Neuronal stem cell (in vitro differentiated cells): ENCODE measurements around the gene INSC.

Experiments used
- DNase-seq: peaks from one replicate; pipeline ENCODE4 v3.0.0-alpha.2; 2013; ENCODE audit warnings: low spot score
- H2AFZ ChIP-seq: one replicate; pipeline ENCODE4 v1.6.1; 2013; ENCODE audit warnings: mild to moderate bottlenecking, low read length, inconsistent platforms
- H2AK5ac ChIP-seq: 2 replicates; pipeline ENCODE4 v1.6.1; 2013; ENCODE audit warnings: low read depth, mild to moderate bottlenecking, inconsistent platforms, low read length, moderate library complexity, mixed read lengths
- H2BK120ac ChIP-seq: 2 replicates; pipeline ENCODE4 v1.6.1; 2013; ENCODE audit warnings: low read depth, mild to moderate bottlenecking, inconsistent platforms, low read length, moderate library complexity, mixed read lengths
- H2BK12ac ChIP-seq: one replicate; pipeline ENCODE4 v1.6.1; 2013; ENCODE audit warnings: low read length, inconsistent platforms
- H2BK15ac ChIP-seq: 2 replicates; pipeline ENCODE4 v1.6.1; 2013; ENCODE audit warnings: mild to moderate bottlenecking, low read length, inconsistent platforms, mixed read lengths
- H2BK5ac ChIP-seq: one replicate; pipeline ENCODE4 v1.6.1; 2013; ENCODE audit warnings: inconsistent platforms, mild to moderate bottlenecking, low read length, moderate library complexity
- H3K14ac ChIP-seq: one replicate; pipeline ENCODE4 v1.6.1; 2013; ENCODE audit warnings: low read length, inconsistent platforms
- H3K18ac ChIP-seq: 2 replicates; pipeline ENCODE4 v1.6.1; 2013; ENCODE audit warnings: low read length, inconsistent platforms
- H3K23ac ChIP-seq: 2 replicates; pipeline ENCODE4 v1.6.1; 2013; ENCODE audit warnings: low read depth, mild to moderate bottlenecking, mixed read lengths, low read length, inconsistent platforms; ENCODE audit not compliant: poor library complexity
- H3K27ac ChIP-seq: replicated peaks from 3 replicates; pipeline ENCODE4 v1.5.1; 2013; ENCODE audit warnings: low read length, inconsistent platforms
- H3K27me3 ChIP-seq, 3 experiments: 2 replicates each; pipeline ENCODE4 v1.6.1; 2013; ENCODE audit warnings: low read length in 3 of 3, mild to moderate bottlenecking in 2 of 3, inconsistent platforms in 1 of 3, low read depth in 1 of 3, mixed read lengths in 1 of 3, moderate library complexity in 1 of 3; ENCODE audit not compliant: control insufficient read depth in 3 of 3, insufficient read depth in 3 of 3
- H3K36me3 ChIP-seq, 2 donors: replicated peaks in 1 of 2; 2 replicates each; pipeline ENCODE4 v1.6.1; 2013; ENCODE audit warnings: low read length in 2 of 2; ENCODE audit not compliant: control insufficient read depth in 2 of 2, insufficient read depth in 2 of 2
- H3K4ac ChIP-seq: 2 replicates; pipeline ENCODE4 v1.6.1; 2013; ENCODE audit warnings: inconsistent platforms, mild to moderate bottlenecking, low read length, moderate library complexity
- H3K4me1 ChIP-seq, 2 donors: 1 replicate in 1 of 2; 2 replicates in 1 of 2; pipeline ENCODE4 v1.6.1; 2013; ENCODE audit warnings: low read length in 2 of 2, low read depth in 1 of 2; ENCODE audit not compliant: control insufficient read depth in 2 of 2, insufficient read depth in 1 of 2
- H3K4me2 ChIP-seq: one replicate; pipeline ENCODE4 v1.6.1; 2013; ENCODE audit warnings: mild to moderate bottlenecking, low read length, inconsistent platforms; ENCODE audit not compliant: insufficient read depth, poor library complexity, severe bottlenecking
- H3K4me3 ChIP-seq, 2 donors: 2 replicates each; pipeline ENCODE4 v1.5.1; 2013; ENCODE audit warnings: low read length in 2 of 2, mild to moderate bottlenecking in 2 of 2, inconsistent platforms in 1 of 2, moderate library complexity in 1 of 2
- H3K79me1 ChIP-seq: one replicate; pipeline ENCODE4 v1.6.1; 2013; ENCODE audit warnings: low read depth, mild to moderate bottlenecking, inconsistent platforms, low read length, moderate library complexity
- H3K9ac ChIP-seq: one replicate; pipeline ENCODE4 v1.6.1; 2013; ENCODE audit warnings: mild to moderate bottlenecking, low read depth, low read length, inconsistent platforms; ENCODE audit not compliant: poor library complexity
- H3K9me3 ChIP-seq, 2 donors: replicated peaks in 1 of 2; 2 replicates each; pipeline versions ENCODE3 to v1.6.1; 2013; ENCODE audit warnings: low read length in 2 of 2, mild to moderate bottlenecking in 2 of 2, inconsistent platforms in 1 of 2, low read depth in 1 of 2, mixed read lengths in 1 of 2, moderate library complexity in 1 of 2; ENCODE audit not compliant: control insufficient read depth in 2 of 2, insufficient read depth in 1 of 2
- H4K8ac ChIP-seq: one replicate; pipeline ENCODE4 v1.6.1; 2013; ENCODE audit warnings: low read depth, mild to moderate bottlenecking, inconsistent platforms, low read length, moderate library complexity
- H4K91ac ChIP-seq: one replicate; pipeline ENCODE4 v1.6.1; 2013; ENCODE audit warnings: low read length, low read depth, mild to moderate bottlenecking, inconsistent platforms; ENCODE audit not compliant: poor library complexity
- WGBS, 2 donors: extraction: QIAGEN DNeasy Blood & Tissue Kit; methylation state at CpG; one replicate each; pipeline ENCODE4 v1.1.7; 2013; ENCODE audit warnings: missing lambda C conversion rate in 2 of 2, mixed read lengths in 1 of 2; ENCODE audit not compliant: insufficient read length in 2 of 2, insufficient replicate concordance in 1 of 2; ENCODE audit errors: extremely low coverage in 2 of 2; 5-methylcytosine and 5-hydroxymethylcytosine counted together

INSC gene

GRCh38 chr11:15109602-15110001 lies 5.1 kb upstream of the INSC start:
- Histone ChIP-seq H3K14ac (no peak overlapping the region), H2BK15ac (no peak overlapping the region), H3K79me1 (no peaks in the 10 kb centered on the region), H3K27me3 (peaks cover 0 to 11% (median 7%) of the 10 kb centered on the region in 3 experiments), H3K4me2 (no peak overlapping the region), H3K4me3 (no peak overlapping the region), H3K9ac (no peak overlapping the region), H2BK12ac (no peak overlapping the region), H4K8ac (no peak overlapping the region), H2BK5ac (no peak overlapping the region), H3K23ac (no peak overlapping the region), H3K36me3 (no peaks in the 10 kb centered on the region), H3K9me3 (no peaks in the 10 kb centered on the region), H2AFZ (no peak overlapping the region), H4K91ac (no peak overlapping the region), H3K4ac (no peak overlapping the region), H2AK5ac (no peak overlapping the region), H3K27ac (no peak overlapping the region), H3K4me1 (peaks cover 0 to 8% of the 10 kb centered on the region in 2 donors), H2BK120ac (no peak overlapping the region), H3K18ac (no peak overlapping the region)
- no CpG with 5 or more reads among the region's 2 CpGs for WGBS, 2 donors
- DNase-seq, result no peak

- no peak overlapping the region for H3K23ac ChIP-seq
- WGBS, 2 donors, result no CpG with 5 or more reads among the region's 3 CpGs
- no peak overlapping the region for H3K27ac ChIP-seq
Measured at GRCh38 chr11:15111215-15111614, 3.5 kb upstream of the INSC start.

GRCh38 chr11:15112131-15112541 lies 2.6 kb upstream of the INSC start:
- Histone ChIP-seq H3K36me3 (no peaks in the 10 kb centered on the region), H3K23ac (no peak overlapping the region), H2AK5ac (no peak overlapping the region), H3K14ac (no peak overlapping the region), H2BK5ac (no peak overlapping the region), H2AFZ (no peak overlapping the region), H3K79me1 (no peaks in the 10 kb centered on the region), H2BK12ac (no peak overlapping the region), H3K9me3 (no peaks in the 10 kb centered on the region), H3K27me3 (peaks cover 0 to 25% (median 13%) of the 10 kb centered on the region in 3 experiments), H4K8ac (no peak overlapping the region), H2BK120ac (no peak overlapping the region), H3K4ac (no peak overlapping the region), H2BK15ac (no peak overlapping the region), H3K18ac (no peak overlapping the region), H3K4me3 (no peak overlapping the region), H3K4me1 (peaks cover 0 to 7% of the 10 kb centered on the region in 2 donors), H4K91ac (no peak overlapping the region), H3K4me2 (no peak overlapping the region), H3K9ac (no peak overlapping the region), H3K27ac (no peak overlapping the region)
- no CpG with 5 or more reads among the region's 8 CpGs for WGBS, 2 donors
- no peak for DNase-seq

More at GRCh38 chr11:15111215-15111614, 3.5 kb upstream of the INSC start:
- Histone ChIP-seq H4K91ac (no peak overlapping the region), H2BK12ac (no peak overlapping the region), H2BK5ac (no peak overlapping the region), H3K9me3 (no peaks in the 10 kb centered on the region), H3K36me3 (no peaks in the 10 kb centered on the region), H2BK120ac (no peak overlapping the region), H4K8ac (no peak overlapping the region), H3K79me1 (no peaks in the 10 kb centered on the region), H3K27me3 (peaks cover 0 to 25% (median 13%) of the 10 kb centered on the region in 3 experiments), H3K18ac (no peak overlapping the region), H3K4ac (no peak overlapping the region), H3K4me2 (no peak overlapping the region), H2BK15ac (no peak overlapping the region), H2AFZ (no peak overlapping the region), H3K4me1 (peaks cover 0 to 12% of the 10 kb centered on the region in 2 donors), H3K4me3 (no peak overlapping the region), H3K14ac (no peak overlapping the region), H3K9ac (no peak overlapping the region), H2AK5ac (no peak overlapping the region)
- DNase-seq, result no peak

- no CpG with 5 or more reads among the region's 5 CpGs for WGBS, 2 donors
Measured at GRCh38 chr11:15113381-15113780, 1.3 kb upstream of the INSC start.

More at GRCh38 chr11:15113381-15113780, 1.3 kb upstream of the INSC start:
- peaks cover 0 to 25% (median 13%) of the 10 kb centered on the region in 3 experiments for H3K27me3 ChIP-seq
- H4K91ac ChIP-seq, result no peak overlapping the region
- H2BK5ac ChIP-seq, result no peak overlapping the region
- H3K9ac ChIP-seq, result no peak overlapping the region
- no peak overlapping the region for H4K8ac ChIP-seq
- peaks cover 0 to 7% of the 10 kb centered on the region in 2 donors for H3K4me1 ChIP-seq
- no peaks in the 10 kb centered on the region for H3K79me1 ChIP-seq
- no peak overlapping the region for H3K23ac ChIP-seq
- no peak overlapping the region for H3K4me3 ChIP-seq
- no peak overlapping the region for H3K27ac ChIP-seq
- no peak overlapping the region for H2AK5ac ChIP-seq
- H3K4ac ChIP-seq, result no peak overlapping the region
- no peak overlapping the region for H3K14ac ChIP-seq
- H2BK120ac ChIP-seq, result no peak overlapping the region
- no peak overlapping the region for H3K18ac ChIP-seq
- no peak for DNase-seq
- no peak overlapping the region for H3K4me2 ChIP-seq
- no peaks in the 10 kb centered on the region for H3K36me3 ChIP-seq
- no peak overlapping the region for H2AFZ ChIP-seq
- H2BK15ac ChIP-seq, result no peak overlapping the region
- H2BK12ac ChIP-seq, result no peak overlapping the region
- no peaks in the 10 kb centered on the region for H3K9me3 ChIP-seq
